HG03039 (cell line): ENCODE data around the gene TPM1.

Source experiments
- ATAC-seq: cut with Tn5 transposase; IDR thresholded peaks from one replicate; pipeline ENCODE4 v1.9.1; 2021; ENCODE audit warnings: mild to moderate bottlenecking, moderate library complexity; ENCODE audit not compliant: unreplicated experiment

Gene TPM1

DNA sequence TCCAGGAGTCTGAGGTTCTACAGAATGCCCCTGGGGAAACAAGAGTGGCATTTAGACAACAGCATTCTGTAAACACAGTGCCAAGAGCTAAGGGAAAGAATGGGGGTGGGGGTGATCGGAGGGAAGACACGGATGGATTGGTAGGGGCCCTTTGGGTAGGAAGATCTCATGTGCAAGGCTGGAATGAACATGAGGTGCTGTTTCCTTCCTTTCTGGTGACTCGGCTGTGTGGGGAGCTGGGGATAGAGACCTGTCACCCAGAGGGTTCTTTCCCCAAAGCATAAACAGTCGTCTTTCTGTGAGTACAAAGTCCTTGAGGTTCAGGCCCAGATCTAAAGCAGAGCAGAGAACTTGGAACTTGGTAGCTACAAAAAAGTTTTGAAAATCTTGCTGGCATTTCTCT is 11.7 kb downstream of the TPM1 start:
- no peak for ATAC-seq

DNA sequence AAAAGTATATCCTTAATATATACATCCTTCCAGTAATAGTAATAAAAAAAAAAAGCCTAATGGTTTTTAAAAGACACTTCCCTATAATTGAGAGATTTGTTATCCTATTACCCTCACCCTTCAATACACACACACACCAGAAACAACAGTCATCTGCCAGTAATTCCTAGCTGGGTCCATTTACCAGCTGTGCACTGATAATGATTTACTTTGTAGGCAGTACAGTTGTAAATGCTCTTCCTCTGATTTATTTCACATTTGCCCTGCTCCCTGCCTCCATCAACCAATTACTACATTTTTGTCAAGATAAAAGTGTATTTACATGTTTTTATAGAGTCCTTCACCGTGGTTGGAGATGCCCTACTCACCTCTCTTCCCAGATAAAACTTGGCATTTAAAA is 12.4 kb downstream of the TPM1 start:
- ATAC-seq: no peak

DNA sequence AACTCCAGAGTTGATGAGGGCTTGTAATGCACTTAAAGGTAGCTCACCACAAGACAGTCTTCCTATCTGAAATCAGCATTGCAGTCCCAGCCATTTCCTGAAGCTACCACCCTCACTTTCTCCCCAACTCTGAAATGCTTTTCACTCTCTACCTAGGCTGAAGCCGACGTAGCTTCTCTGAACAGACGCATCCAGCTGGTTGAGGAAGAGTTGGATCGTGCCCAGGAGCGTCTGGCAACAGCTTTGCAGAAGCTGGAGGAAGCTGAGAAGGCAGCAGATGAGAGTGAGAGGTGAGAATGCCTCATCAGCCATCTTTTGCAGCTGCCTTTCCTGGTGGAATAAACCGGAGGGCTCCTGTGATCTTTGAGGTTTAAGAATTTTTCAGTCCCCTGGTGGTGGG is 14.3 kb downstream of the TPM1 start:
- no peak for ATAC-seq

DNA sequence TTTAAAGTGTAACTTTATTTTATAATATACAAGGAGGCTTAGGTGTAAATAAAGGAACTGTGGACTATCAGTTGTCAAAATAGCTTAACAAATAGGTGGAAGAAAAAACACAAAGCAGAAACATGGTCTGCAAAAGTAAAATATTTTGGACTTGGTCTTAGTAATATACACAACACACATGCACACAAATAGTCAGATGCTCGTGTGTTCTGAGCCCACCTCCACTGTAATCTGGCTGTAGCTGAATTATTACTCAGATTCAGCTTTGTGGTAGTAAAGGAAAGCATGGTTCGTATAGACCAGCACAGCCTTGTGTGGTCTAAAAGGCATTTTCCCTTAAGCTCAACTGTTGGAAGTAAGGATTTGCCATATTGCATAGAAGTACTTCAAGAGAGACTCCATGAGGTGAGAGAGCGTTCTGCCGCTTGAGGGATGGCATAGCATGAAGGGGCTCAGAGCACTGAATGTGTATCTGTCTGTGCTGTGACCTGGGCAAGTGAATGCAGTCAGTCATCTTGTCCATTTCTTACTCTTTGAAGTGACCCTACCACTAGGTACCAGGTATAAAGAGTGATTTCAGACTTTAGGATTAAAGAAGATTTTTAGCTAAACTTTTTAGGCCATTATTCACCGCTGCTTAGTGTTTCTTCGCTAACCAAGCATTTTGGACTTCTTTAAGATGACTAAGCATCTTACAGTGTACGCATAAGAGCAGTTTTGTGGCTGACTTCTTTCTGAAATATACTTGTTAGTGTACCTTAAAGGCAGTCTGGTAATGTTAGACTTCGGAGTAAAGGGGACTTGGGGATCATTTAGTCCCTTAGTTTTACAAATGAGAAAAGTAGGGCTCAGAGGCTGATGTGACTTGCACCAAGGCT is 15.2 kb downstream of the TPM1 start:
- ATAC-seq: no peak

DNA sequence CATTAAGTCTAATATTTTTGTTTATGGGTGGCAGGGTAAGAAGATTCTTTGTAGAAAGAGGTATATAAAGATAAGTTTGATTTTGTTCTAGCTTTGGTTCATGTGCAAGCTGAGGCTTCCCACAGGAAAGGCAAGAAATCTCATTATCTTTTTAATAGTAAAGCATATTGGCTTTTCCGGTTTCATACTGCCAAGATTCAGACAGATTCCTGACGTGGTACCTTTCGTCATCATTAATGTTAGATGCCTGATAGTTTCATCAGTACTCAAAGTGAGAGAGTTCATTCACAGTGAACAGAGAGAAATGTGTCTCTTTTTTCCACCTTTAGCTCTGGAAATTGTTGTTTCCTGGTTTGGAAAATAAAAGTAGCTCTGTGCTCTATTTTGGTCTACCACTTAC is 16.5 kb downstream of the TPM1 start:
- ATAC-seq: no peak

DNA sequence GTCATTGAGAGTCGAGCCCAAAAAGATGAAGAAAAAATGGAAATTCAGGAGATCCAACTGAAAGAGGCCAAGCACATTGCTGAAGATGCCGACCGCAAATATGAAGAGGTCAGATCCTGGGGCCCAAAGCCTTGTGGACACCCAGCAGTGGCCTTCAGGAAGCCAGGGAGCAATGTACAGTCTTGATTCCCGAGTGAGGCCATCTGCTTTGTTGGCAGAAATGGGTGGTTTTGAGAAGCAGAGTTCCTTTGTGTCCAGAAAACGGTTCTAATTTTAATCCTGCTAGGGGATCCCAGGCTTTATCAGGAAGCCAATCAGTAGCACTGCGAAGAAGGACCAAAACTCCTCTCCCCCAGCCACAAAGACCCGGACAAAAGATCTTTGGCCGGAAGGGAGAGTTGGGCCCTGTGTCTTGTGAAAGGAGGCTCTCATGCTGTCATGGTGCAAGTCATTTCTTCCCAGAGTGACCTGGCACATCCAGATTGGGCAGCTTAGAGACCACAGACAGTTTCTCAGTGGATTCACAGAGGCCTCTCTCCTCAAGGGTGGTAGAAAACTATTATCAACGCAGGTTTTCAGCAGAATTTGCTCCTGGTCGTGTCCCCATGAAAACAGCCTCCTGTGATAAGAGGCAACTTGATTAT is 17.1 kb downstream of the TPM1 start:
- no peak for ATAC-seq

DNA sequence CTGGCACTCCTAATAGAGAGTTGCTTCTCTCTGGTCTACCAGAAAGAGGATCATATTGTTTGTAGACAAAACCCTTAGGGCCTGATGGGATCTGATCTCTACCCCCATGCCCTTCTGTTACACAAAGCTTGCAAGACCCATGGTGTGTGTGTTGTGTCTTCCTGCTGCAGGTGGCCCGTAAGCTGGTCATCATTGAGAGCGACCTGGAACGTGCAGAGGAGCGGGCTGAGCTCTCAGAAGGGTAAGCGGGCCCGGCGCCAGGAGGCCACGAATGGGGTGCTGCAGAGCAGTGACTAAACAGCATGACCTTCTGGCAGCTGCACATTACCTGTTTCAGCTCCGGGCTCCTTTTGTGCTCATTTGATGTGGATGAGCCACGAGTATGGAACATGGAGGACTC is 18.2 kb downstream of the TPM1 start:
- ATAC-seq: no peak

DNA sequence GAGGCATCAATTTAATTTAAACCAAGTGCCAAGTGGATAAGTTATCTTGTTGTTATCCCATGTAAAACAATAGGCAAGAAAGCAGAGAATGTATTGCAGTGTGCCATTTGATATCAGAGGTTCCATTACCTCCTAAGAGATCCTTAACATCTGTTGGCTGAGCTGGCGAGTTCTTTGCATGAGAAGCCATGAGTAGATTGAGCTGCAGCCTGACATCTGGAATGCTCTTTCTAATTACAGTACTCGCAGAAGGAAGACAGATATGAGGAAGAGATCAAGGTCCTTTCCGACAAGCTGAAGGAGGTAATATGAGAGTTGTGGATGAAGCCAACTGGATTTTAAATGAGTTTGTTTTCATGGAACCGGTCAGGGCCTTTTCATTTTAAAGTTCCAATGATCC is 19.4 kb downstream of the TPM1 start:
- no peak for ATAC-seq

DNA sequence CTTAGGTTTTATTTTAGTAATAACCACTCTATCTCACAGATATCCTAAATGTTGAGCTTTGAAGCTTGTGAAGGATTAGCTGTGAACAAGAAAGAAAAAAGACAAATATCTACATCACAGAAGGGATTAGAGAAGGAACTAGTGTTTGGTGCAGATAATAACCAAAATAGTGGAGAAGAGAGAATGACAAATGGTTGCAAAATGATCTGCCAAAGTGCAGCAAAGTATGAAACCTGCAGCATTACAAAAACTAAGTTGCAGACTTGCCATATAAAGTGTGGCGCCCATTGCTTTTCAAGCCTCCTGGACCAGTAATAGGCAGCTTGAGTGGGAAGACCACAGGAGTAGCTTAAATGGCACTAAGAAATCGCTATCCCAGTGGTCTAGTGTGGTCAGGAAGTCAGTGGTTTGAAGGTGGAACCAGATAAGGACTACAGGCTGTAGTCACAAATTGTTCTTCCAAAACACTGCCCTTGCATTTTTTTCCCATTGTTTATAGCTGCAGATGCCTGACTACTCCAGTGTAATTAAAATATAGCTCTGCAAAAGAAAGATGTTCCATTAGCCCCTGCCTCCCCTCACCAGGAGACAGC is 20.7 kb downstream of the TPM1 start:
- ATAC-seq: no peak

DNA sequence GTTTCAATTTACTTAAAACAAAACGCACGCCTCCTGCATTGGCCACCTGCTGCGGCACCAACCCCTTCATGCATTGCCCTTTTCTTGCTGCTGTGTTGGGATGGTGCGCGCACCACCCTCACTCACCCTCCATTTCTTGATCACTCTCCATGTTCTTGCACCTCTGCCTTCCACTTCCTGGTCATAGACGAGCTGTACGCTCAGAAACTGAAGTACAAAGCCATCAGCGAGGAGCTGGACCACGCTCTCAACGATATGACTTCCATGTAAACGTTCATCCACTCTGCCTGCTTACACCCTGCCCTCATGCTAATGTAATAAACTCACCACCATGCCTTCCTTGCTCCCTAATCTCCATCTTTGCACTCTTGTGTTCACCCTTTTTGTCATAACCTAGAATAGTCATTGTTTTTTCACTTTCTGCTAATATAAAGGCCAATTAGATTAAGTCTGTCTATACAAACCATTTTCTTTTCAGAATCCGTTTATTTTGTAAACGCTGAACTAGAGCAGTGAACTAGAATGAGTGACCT is 21.4 kb downstream of the TPM1 start:
- no peak for ATAC-seq

DNA sequence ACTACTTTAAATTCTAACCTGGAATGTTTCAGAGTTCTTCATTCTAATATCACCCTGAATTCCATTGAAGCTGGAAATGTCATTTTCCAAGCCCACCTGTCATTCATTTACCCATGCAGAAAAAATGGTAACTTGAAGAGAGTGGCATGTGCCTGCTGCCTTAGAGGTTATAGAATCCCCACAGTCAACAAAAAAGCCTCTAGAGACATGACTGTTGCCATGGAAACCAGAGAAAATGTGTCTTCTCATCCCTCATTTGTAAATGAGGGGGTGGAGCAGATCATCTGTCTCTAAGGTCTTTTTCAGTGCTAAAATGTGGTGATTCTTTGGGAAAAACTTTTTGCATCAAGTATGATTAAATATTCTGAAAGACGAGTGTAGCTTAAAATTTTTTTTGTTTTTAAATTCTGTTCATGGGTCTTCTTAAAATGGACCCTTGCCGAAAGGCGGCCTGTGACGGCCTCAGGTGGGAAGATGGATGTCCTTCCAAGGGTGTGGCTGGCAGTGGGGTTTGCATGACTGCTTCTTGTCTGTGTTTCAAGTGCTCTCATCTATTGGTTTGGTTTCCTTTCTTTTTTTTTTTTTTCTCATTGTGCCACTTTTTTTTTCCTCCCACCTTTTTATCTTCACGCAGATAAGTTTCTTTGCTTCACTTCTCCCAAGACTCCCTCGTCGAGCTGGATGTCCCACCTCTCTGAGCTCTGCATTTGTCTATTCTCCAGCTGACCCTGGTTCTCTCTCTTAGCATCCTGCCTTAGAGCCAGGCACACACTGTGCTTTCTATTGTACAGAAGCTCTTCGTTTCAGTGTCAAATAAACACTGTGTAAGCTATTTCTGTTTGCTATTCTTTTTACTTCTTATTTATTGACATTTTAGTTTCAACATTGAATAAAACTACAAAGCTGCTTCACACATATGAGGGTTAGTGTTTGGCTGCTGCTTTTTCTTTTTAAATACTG is 23.0 kb downstream of the TPM1 start:
- no peak for ATAC-seq

DNA sequence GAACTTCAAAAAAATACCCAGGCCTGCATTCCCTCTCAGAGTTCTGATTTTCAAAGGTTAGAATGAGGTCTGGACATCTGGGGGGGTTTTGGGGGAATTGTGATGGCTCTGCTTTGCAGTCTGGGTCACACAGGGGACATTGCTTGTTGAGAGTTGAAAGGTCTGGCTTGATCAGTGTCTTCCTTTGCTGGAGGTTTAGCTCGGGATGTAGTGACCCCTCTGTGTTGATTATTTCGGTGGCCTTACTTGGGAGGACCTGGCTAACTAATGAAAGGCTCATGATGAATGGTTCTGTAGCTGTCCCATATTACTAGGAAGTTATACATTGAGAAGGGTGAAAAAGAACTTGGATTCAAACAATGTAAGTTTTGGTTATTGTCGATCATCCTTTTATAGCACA is 23.7 kb downstream of the TPM1 start:
- no peak for ATAC-seq

DNA sequence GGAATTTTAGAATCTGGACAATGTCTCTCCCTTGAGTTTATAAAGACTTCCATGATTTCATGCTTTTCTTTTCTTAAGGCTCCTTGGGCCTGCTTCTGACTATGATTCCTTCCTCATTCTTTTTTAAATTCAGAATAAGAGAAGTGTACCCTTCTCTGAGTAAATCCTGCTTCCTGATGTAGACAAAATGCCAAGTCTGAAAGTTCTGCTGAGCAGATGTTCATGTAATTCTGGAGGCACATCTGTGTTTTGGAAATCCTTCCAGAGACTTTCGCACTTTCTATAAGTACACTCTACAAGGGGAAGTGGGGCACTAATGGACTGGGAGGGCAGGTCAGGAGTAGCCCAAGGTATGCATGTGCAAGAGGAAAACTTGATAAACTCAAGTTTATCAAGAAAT is 24.8 kb downstream of the TPM1 start:
- no peak for ATAC-seq

DNA sequence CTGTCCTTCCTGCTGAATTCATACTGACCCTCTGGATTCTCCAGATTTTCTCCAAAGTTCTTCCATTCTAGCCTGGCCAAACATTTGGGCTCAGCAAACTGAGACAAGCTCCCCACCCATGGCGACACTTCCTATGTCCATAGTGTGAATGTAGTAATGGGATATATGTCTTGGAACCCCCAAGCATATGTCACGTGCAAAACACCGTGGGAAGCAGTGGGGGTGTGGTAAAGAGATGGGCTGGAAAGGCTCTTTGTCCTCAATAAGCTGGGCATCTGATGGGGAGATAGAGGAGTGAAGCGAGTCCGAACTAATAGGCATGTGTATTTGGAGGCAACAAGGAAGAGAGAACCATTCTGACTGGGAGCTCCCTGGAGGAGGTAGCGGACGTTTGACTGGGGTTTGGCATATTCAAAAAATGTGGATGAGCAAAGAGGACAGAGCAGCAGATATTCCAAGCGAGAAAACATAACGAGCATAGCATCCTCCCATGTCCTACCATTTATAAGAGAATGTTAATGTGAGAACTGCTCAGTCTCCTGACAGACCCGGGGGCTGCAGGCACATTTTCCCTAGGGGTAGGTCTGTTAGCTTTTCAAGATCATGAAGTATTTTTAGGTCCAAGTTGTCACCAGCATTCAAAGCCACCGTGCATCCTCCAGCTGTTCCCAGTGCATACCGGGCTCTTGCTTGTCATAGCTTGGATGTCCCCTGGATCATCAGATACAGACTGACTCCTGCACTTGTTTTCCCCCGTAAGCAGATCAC is 25.6 kb downstream of the TPM1 start:
- no peak for ATAC-seq

DNA sequence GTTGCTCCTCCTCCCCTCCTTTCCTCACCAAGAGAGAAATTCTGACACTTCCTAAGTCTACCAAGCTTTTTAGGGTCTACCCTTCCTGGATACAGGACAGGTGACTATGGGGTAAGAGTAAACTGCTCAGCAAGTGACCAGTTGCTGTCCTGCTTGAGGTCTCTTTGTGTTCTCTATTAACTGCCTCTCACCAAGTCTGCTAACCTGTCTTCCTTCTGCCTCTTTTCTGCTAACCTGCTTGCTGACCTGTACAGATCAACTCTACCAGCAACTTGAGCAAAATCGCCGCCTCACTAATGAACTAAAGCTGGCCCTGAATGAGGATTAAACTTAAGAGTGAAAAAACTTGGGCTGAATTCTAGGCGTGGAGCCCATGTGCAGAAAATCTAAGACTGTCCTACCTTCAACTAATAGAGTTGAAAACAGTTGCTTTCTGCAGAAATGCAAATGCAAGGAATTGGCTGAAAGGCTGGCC is 27.1 kb downstream of the TPM1 start:
- no peak for ATAC-seq

DNA sequence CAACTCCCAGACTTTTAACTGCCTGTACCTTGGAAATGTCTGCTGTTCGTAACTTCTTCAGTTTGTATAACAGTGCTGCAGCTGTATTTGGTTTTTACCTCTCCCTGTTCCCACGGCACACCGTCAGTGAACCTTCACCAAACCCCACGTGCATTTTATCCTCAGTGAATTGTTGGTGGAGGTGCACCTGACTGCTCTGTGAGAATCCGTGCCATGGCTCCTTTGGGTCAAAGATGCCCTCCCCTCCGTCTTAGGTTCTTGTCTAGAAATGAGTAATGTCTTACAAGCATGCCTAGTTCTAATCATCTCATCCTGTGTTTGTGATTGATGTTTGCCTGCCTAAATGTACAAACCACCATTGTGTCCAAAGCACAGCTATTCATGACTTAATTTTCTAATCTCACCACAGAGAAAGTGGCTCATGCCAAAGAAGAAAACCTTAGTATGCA is 28.2 kb downstream of the TPM1 start:
- no peak for ATAC-seq

DNA sequence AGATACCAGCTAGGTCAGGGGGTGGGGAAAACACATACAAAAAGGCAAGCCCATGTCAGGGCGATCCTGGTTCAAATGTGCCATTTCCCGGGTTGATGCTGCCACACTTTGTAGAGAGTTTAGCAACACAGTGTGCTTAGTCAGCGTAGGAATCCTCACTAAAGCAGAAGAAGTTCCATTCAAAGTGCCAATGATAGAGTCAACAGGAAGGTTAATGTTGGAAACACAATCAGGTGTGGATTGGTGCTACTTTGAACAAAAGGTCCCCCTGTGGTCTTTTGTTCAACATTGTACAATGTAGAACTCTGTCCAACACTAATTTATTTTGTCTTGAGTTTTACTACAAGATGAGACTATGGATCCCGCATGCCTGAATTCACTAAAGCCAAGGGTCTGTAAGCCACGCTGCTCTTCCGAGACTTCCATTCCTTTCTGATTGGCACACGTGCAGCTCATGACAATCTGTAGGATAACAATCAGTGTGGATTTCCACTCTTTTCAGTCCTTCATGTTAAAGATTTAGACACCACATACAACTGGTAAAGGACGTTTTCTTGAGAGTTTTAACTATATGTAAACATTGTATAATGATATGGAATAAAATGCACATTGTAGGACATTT is 28.9 kb downstream of the TPM1 start:
- ATAC-seq: no peak

DNA sequence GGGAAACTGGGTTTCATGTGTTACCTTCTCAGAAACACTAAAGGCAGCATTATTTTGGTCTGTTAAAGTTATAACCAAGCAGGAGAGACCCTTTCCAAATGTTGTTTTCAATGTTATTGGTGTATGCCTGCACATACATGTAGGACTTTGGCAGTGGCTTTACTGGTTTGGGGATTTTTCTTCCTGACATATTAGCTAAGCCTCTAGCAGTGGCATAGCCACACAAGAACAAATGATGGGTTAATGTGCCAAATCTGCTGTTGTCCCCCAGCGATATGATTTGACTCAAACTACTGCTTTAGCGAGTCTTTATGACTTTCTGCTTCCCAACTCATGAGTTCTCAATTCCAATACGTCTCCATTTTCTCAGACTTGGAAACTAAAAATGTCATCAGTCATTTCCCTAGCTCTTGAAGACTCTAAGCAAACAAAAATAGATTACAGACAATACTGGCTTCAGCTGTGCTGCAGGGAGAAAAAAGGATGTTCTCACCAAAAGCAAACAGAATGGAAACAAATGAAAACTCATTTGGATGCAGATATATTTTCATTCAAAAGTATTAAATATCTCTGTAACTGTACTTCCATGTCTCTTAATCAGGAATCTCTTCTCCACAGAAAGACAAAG is 29.6 kb downstream of the TPM1 start:
- no peak for ATAC-seq

DNA sequence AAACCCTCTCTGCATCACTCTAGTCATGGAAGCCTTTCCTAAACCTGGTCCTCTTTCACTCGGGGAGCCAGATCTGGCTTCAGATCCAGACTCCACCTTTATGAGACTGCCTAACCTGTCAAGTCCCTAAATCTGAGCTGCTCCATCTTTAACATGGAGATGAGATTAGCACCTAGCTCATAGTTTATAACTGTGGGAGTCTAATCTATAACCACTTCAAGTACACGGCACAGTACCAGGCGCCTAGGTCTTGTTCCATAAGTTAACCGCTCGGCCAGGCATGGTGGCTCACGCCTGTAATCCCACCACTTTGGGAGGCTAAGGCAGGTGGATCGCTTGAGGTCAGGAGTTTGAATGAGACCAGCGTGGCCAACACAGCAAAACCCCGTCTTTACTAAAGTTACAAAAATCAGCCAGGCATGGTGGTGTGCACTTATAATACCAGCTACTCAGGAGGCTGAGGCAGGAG is 30.3 kb downstream of the TPM1 start:
- ATAC-seq: no peak
